Calu3 (cell line): ENCODE measurements around the gene MAP7D1. TPM values are rescaled to one million over a fixed set of nuclear protein-coding genes. Genes with fewer than 3 reads are reported as not detected.
A peak's percentile ranks its signal among the peaks of the same experiment; 100 is the strongest.

Source experiments
- BruUV-seq: library from RNA; stranded (reverse); fragments of 400-500 nt; replicated peaks from 2 replicates; lab custom pipeline; 2021; lab: Mats Ljungman, UMichigan
- CTCF ChIA-PET: fragments of 300-600 bp; sonication (Branson Sonifier 250); formaldehyde crosslinking; loops from one replicate; lab custom pipeline; 2022; ENCODE audit warnings: antibody characterized with exemption; lab: Charles Lee
- DNase-seq: peaks from one replicate; pipeline ENCODE4 v3.0.0; 2022
- H3K27ac Mint-ChIP-seq: one replicate; pipeline ENCODE4 v1.8.0; 2022; ENCODE audit warnings: mixed read lengths; ENCODE audit not compliant: unreplicated experiment
- H3K27me3 Mint-ChIP-seq: one replicate; pipeline ENCODE4 v1.8.0; 2022; ENCODE audit warnings: mixed read lengths; ENCODE audit not compliant: unreplicated experiment
- H3K36me3 Mint-ChIP-seq: one replicate; pipeline ENCODE4 v1.8.0; 2022; ENCODE audit warnings: mild to moderate bottlenecking, moderate library complexity, mixed read lengths; ENCODE audit not compliant: insufficient read depth, unreplicated experiment
- H3K4me1 Mint-ChIP-seq: one replicate; pipeline ENCODE4 v1.8.0; 2022; ENCODE audit warnings: mild to moderate bottlenecking, low read depth, mixed read lengths; ENCODE audit not compliant: unreplicated experiment
- H3K4me3 Mint-ChIP-seq: one replicate; pipeline ENCODE4 v1.8.0; 2022; ENCODE audit warnings: mild to moderate bottlenecking, low read depth, moderate library complexity, mixed read lengths; ENCODE audit not compliant: unreplicated experiment
- H3K9me3 Mint-ChIP-seq: one replicate; pipeline ENCODE4 v1.8.0; 2022; ENCODE audit warnings: low read depth, mixed read lengths; ENCODE audit not compliant: unreplicated experiment
- intact Hi-C: fragments of 100-400 bp; cut with micrococcal nuclease; formaldehyde crosslinking; loops from one replicate; pipeline ENCODE4 v1.10.0; 2022; ENCODE audit not compliant: unreplicated experiment
- total RNA-seq: library from RNA; stranded (reverse); gene quantifications from 2 replicates; pipeline ENCODE4 v1.2.3, GENCODE V29; 2022
- TF ChIP-seq, protein P1 (sequence below): fragments of 200-600 bp; IDR thresholded peaks from one replicate; pipeline ENCODE4 v1.8.0; 2022; ENCODE audit warnings: antibody characterized with exemption; ENCODE audit not compliant: unreplicated experiment

Gene MAP7D1
- total RNA-seq, 1 experiment from 2014 or later, result 98.3 TPM

DNA sequence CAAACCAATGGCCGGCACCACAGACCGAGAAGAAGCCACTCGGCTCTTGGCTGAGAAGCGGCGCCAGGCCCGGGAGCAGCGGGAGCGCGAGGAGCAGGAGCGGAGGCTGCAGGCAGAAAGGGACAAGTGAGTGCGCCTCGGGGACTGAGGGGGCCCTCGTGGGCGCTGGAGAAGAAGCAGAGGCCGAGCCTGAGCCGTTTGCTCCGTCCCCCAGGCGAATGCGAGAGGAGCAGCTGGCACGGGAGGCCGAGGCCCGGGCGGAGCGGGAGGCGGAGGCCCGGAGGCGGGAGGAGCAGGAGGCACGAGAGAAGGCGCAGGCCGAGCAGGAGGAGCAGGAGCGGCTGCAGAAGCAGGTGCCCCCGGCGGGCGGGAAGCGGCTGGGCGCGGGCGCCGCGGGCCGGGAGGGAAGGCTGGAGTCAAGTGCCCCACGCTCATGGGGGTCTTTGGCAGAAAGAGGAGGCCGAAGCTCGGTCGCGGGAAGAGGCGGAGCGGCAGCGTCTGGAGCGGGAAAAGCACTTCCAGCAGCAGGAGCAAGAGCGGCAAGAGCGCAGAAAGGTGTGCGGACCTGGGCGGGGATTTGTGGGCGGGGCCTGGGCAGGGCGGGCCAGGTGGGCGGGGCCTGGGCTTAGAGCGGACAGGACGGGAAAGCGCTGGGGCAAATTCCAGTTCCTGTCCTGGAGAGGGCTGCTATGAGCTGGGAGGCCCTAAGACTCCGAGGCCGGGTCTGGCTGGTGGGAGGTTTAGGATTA is 22.7 kb downstream of the MAP7D1 start:
- no peak overlapping the region for H3K27ac Mint-ChIP-seq
- H3K27me3 Mint-ChIP-seq, result no peaks in the 10 kb centered on the region
- no peaks in the 10 kb centered on the region for H3K4me1 Mint-ChIP-seq
- H3K9me3 Mint-ChIP-seq, result no peaks in the 10 kb centered on the region
- DNase-seq, result no peak
- peaks cover 45% of the 10 kb centered on the region for H3K36me3 Mint-ChIP-seq
- CTCF ChIA-PET, result interaction anchor here (0.6 to 0.7 kb wide), 2 partner anchors 15 to 83 kb away, joined by 3 to 4 read pairs; no protein-coding TSS in a partner anchor
- H3K4me3 Mint-ChIP-seq, result no peak overlapping the region
- no TSS peak for BruUV-seq
- intact Hi-C loops, result no loop called here
- TF ChIP-seq, protein P1, sequence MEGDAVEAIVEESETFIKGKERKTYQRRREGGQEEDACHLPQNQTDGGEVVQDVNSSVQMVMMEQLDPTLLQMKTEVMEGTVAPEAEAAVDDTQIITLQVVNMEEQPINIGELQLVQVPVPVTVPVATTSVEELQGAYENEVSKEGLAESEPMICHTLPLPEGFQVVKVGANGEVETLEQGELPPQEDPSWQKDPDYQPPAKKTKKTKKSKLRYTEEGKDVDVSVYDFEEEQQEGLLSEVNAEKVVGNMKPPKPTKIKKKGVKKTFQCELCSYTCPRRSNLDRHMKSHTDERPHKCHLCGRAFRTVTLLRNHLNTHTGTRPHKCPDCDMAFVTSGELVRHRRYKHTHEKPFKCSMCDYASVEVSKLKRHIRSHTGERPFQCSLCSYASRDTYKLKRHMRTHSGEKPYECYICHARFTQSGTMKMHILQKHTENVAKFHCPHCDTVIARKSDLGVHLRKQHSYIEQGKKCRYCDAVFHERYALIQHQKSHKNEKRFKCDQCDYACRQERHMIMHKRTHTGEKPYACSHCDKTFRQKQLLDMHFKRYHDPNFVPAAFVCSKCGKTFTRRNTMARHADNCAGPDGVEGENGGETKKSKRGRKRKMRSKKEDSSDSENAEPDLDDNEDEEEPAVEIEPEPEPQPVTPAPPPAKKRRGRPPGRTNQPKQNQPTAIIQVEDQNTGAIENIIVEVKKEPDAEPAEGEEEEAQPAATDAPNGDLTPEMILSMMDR, result no peak

DNA sequence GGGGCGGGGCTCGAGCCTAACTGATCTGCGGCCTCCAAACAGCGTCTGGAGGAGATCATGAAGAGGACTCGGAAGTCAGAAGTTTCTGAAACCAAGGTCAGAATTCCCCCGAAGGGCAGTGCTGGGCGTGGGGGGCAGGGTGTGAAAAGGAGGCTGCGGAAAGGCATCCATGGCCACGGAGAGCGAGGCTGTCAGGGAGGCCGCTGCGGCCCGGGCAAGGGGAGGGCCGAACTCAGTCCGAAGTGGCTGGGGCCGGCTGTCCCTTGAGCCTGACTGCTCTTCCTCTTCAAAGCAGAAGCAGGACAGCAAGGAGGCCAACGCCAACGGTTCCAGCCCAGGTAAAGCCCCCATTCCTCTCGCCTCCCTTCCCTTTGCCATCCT is 23.2 kb downstream of the MAP7D1 start:
- DNase-seq, result no peak
- H3K36me3 Mint-ChIP-seq, result peaks cover 40% of the 10 kb centered on the region
- H3K27ac Mint-ChIP-seq, result no peak overlapping the region
- intact Hi-C loops, result no loop called here
- BruUV-seq, result no TSS peak
- H3K27me3 Mint-ChIP-seq, result no peaks in the 10 kb centered on the region
- H3K9me3 Mint-ChIP-seq, result no peaks in the 10 kb centered on the region
- TF ChIP-seq, protein P1, result no peak
- CTCF ChIA-PET, result no interaction called here
- no peaks in the 10 kb centered on the region for H3K4me1 Mint-ChIP-seq
- H3K4me3 Mint-ChIP-seq, result no peak overlapping the region

DNA sequence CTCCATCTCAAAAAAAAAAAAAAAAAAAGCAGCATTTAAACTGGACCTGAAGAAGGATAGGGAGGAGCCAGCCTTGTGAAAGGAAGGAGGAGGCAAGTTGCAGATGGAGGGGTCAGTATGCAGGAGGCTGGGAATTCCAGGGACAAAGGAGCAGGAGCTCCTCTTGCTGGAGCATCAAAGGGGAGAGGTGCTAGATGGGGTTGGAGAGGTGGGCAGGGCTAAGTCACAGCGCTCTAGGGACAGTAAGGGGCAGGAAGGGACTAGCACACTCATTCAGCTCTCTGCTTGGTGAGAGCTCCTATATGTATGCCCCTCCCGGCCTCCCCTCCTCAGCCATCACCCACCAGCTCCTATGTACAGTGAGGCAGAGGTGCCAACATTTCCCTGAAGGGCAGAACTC is 26.8 kb downstream of the MAP7D1 start:
- CTCF ChIA-PET, result interaction anchor here (0.8 kb wide), 1 partner anchor 34 kb away, joined by 3 read pairs; the partner anchor contains the start of gene TRAPPC3
- Mint-ChIP-seq H3K27me3 (no peaks in the 10 kb centered on the region), H3K36me3 (peaks cover 27% of the 10 kb centered on the region), H3K9me3 (no peaks in the 10 kb centered on the region), H3K27ac (peak overlapping the region; percentile 61), H3K4me1 (peaks cover 2% of the 10 kb centered on the region), H3K4me3 (no peak overlapping the region)
- no TSS peak for BruUV-seq
- intact Hi-C loops, result no loop called here
- no peak for DNase-seq
- TF ChIP-seq, protein P1, result no peak

DNA sequence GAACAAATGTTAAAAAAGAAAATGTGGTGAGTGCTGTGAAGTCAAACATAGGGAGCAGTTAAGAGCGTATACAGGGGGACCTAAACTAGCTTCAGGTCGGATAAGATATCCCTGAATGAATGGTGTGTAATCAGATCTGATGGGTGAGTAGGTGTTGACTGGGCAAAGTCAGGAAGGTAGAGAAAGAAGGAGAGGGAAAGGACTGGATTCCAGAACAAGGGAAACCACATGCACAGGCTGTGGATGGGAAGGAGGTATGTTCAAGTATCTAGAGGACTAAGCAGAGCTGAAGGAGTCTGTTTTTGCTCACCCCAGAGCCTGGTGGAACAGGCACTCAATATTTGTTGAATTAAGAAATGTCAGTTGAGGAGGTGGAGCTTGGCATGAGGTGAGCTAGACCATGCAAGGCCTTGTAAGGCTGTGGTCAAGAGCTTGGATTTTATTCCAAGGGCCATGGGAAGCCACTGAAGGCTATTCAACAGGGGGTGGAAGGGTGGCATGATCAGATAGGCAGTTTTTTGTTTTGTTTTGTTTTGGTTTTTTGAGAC is 27.4 kb downstream of the MAP7D1 start:
- BruUV-seq, result no TSS peak
- intact Hi-C loops, result no loop called here
- DNase-seq, result no peak
- H3K27me3 Mint-ChIP-seq, result no peaks in the 10 kb centered on the region
- H3K9me3 Mint-ChIP-seq, result no peaks in the 10 kb centered on the region
- CTCF ChIA-PET, result interaction anchor here (0.8 to 0.9 kb wide), 2 partner anchors 9 to 34 kb away, joined by 3 to 4 read pairs; partner anchors contain the start of gene TRAPPC3
- no peak overlapping the region for H3K4me3 Mint-ChIP-seq
- peaks cover 27% of the 10 kb centered on the region for H3K36me3 Mint-ChIP-seq
- peaks cover 9% of the 10 kb centered on the region for H3K4me1 Mint-ChIP-seq
- TF ChIP-seq, protein P1, result no peak
- no peak overlapping the region for H3K27ac Mint-ChIP-seq
